Testis (tissue), 2 donors: ENCODE data around the gene MSL1.

ENCODE experiments used
- CTCF ChIP-seq, 3 experiments: fragments of 450-650 bp in 2 of 3; fragments of 200-600 bp in 1 of 3; sonication (generic) in 1 of 3; IDR thresholded peaks; one replicate each; pipeline ENCODE4 v1.5.1; 2016 to 2019; ENCODE audit warnings: antibody characterized with exemption in 3 of 3, mild to moderate bottlenecking in 2 of 3, moderate library complexity in 1 of 3
- POLR2A ChIP-seq: fragments of 450-650 bp; IDR thresholded peaks from one replicate; pipeline ENCODE4 v1.6.1; 2017; ENCODE audit warnings: antibody characterized with exemption, mild to moderate bottlenecking, moderate library complexity

- TF ChIP-seq POLR2A = no peak
- no peak for TF ChIP-seq CTCF (IDR thresholded peaks at IDR 0.05)
These were observed 7.7 kb downstream of the MSL1 start for GRCh38 chr17:40129498-40129897.
